Motor neuron (in vitro differentiated cells): Measurements from ENCODE around the gene SEPTIN10. TPM values are rescaled to one million over a fixed set of nuclear protein-coding genes. Genes with fewer than 3 reads are reported as not detected.

Experiments used
- ATAC-seq, 8 experiments: fragments of 200-7000 bp; cut with Tn5 transposase; replicated peaks in 6 of 8; 2 replicates each; pipeline ENCODE4 v1.8.0; 2021; ENCODE audit warnings: mild to moderate bottlenecking in 8 of 8, moderate library complexity in 8 of 8
- H3K27ac ChIP-seq, 2 donors: fragments of 250-450 bp; sonication (Bioruptor Pico); 2 replicates each; pipeline ENCODE4 v1.9.0; 2021; ENCODE audit warnings: antibody characterized with exemption in 2 of 2, mild to moderate bottlenecking in 2 of 2, moderate library complexity in 1 of 2
- H3K4me1 ChIP-seq, 2 donors: fragments of 250-450 bp; sonication (Bioruptor Pico); replicated peaks in 1 of 2; 2 replicates each; pipeline ENCODE4 v1.6.1; 2021; ENCODE audit warnings: antibody characterized with exemption in 2 of 2, mild to moderate bottlenecking in 2 of 2, moderate library complexity in 1 of 2
- H3K4me3 ChIP-seq, 5 donors: fragments of 250-450 bp; sonication (Bioruptor Pico); 2 replicates each; pipeline ENCODE4 v1.9.0; 2021; ENCODE audit warnings: antibody characterized with exemption in 5 of 5, mild to moderate bottlenecking in 5 of 5, moderate library complexity in 4 of 5
- WGBS, 10 experiments: fragments of 450-650 bp; shearing (Covaris generic); methylation state at CpG; one replicate each; pipeline ENCODE4 v1.0.0; 2022; 5-methylcytosine and 5-hydroxymethylcytosine counted together
- in situ Hi-C, 9 experiments: fragments of 400-800 bp; cut with MboI; loops; one replicate each; pipeline ENCODE4 v1.15.0; 2021; ENCODE audit warnings: low sequenced_read_pairs in 9 of 9, low pct_unique_long_range_greater_than_20kb in 2 of 9; ENCODE audit not compliant: unreplicated experiment in 9 of 9
- total RNA-seq, 8 experiments: library from RNA; unstranded; fragments of 300-600 nt; gene quantifications; 2 replicates each; pipeline versions ENCODE4 v1.2.3 to v1.2.4, GENCODE V29; 2022

The SEPTIN10 gene
- total RNA-seq, result 10 to 100 TPM; 22.1 to 53.8 (median 33.5) TPM

GRCh38 chr2:109613922-109614714 lies at the start of gene SEPTIN10, which contains the start of gene SOWAHC:
Gene SEPTIN10, minus strand, starts transcription at chr2:109613966. Its CDS starts 139 bp downstream, at chr2:109613827.
Gene SOWAHC, plus strand, starts transcription at chr2:109614364. Its CDS starts 126 bp downstream, at chr2:109614490.
- peak; percentile 83 to 92 (median 88) for ATAC-seq
- in situ Hi-C loops, result no loop called here
- H3K27ac ChIP-seq, result peak within 1 kb of the TSS; percentile 83 to 89
- peak within 1 kb of the TSS; percentile 49 to 85 (median 73) for H3K4me3 ChIP-seq
- peaks cover 17 to 29% of the 10 kb centered on the region in 2 donors for H3K4me1 ChIP-seq
- 0% methylated on average over 2 to 6 of the region's 104 CpGs; no CpG with 5 or more reads in 7 of the 10 experiments for whole genome bisulfite sequencing, 10 experiments

- no peak for ATAC-seq
- peaks cover 0 to 7% of the 10 kb centered on the region in 2 donors for H3K4me1 ChIP-seq
- in situ Hi-C loops, result no loop called here
- H3K27ac ChIP-seq, result no peak overlapping the region
- no peak overlapping the region for H3K4me3 ChIP-seq
Observed at GRCh38 chr2:109662889-109663288, 49.1 kb upstream of the SEPTIN10 start.

GRCh38 chr2:109660046-109660860 lies 46.5 kb upstream of the SEPTIN10 start:
- ATAC-seq, result peak in 4 of 8 experiments; percentile 15 to 85 (median 79)

GRCh38 chr2:109659396-109660045 lies 45.8 kb upstream of the SEPTIN10 start:
- WGBS, 10 experiments, result 42 to 80% (median 60%) methylated on average over 1 to 5 of the region's 9 CpGs; no CpG with 5 or more reads in 7 of the 10 experiments
- Histone ChIP-seq H3K27ac (no peak overlapping the region), H3K4me1 (peaks cover 0 to 7% of the 10 kb centered on the region in 2 donors), H3K4me3 (no peak overlapping the region)
- in situ Hi-C loops, result no loop called here
- ATAC-seq, result no peak

More at GRCh38 chr2:109660046-109660860, 46.5 kb upstream of the SEPTIN10 start:
- in situ Hi-C loops, result no loop called here
- Histone ChIP-seq H3K4me1 (peaks cover 0 to 7% of the 10 kb centered on the region in 2 donors), H3K4me3 (no peak overlapping the region), H3K27ac (no peak overlapping the region)
- 26 to 100% (median 86%) methylated on average over 1 to 3 of the region's 3 CpGs; no CpG with 5 or more reads in 3 of the 10 experiments for WGBS, 10 experiments

- ATAC-seq, result no peak
- 27 to 100% (median 92%) methylated on average over 1 to 2 of the region's 3 CpGs; no CpG with 5 or more reads in 2 of the 10 experiments for WGBS, 10 experiments
- Histone ChIP-seq H3K4me1 (peaks cover 0 to 7% of the 10 kb centered on the region in 2 donors), H3K4me3 (no peak overlapping the region), H3K27ac (no peak overlapping the region)
- in situ Hi-C loops, result no loop called here
Observed at GRCh38 chr2:109655287-109655686, 41.5 kb upstream of the SEPTIN10 start.

- Histone ChIP-seq H3K4me3 (no peak overlapping the region), H3K4me1 (peaks cover 0 to 4% of the 10 kb centered on the region in 2 donors), H3K27ac (no peak overlapping the region)
- 50 to 100% (median 90%) methylated on average over 1 to 8 of the region's 8 CpGs; no CpG with 5 or more reads in 1 of the 10 experiments for WGBS, 10 experiments
- ATAC-seq, result peak in 7 of 8 experiments; percentile 35 to 85 (median 71)
- in situ Hi-C loops, result no loop called here
Observed at GRCh38 chr2:109654326-109655050, 40.7 kb upstream of the SEPTIN10 start.

- Histone ChIP-seq H3K4me3 (no peak overlapping the region), H3K4me1 (peaks cover 0 to 9% of the 10 kb centered on the region in 2 donors), H3K27ac (no peak overlapping the region)
- in situ Hi-C loops, result no loop called here
- ATAC-seq, result no peak
- WGBS, 10 experiments, result 24 to 100% (median 79%) methylated on average over 2 to 11 of the region's 14 CpGs
Observed at GRCh38 chr2:109649736-109650695, 36.2 kb upstream of the SEPTIN10 start.

- peak in 1 of 8 experiments; percentile 45 for ATAC-seq
- WGBS, 10 experiments, result 12 to 100% (median 73%) methylated on average over 1 to 6 of the region's 8 CpGs; no CpG with 5 or more reads in 4 of the 10 experiments
- in situ Hi-C loops, result no loop called here
- H3K4me1 ChIP-seq, result peaks cover 7 to 20% of the 10 kb centered on the region in 2 donors
- no peak overlapping the region for H3K27ac ChIP-seq
- H3K4me3 ChIP-seq, result no peak overlapping the region
Observed at GRCh38 chr2:109648041-109648527, 34.3 kb upstream of the SEPTIN10 start.

GRCh38 chr2:109647636-109648035 lies 33.9 kb upstream of the SEPTIN10 start:
- Histone ChIP-seq H3K4me3 (no peak overlapping the region), H3K27ac (no peak overlapping the region), H3K4me1 (peaks cover 7 to 20% of the 10 kb centered on the region in 2 donors)
- in situ Hi-C loops, result no loop called here
- WGBS, 10 experiments, result 67 to 100% (median 81%) methylated on average over 1 to 6 of the region's 7 CpGs; no CpG with 5 or more reads in 5 of the 10 experiments
- ATAC-seq, result no peak

- in situ Hi-C loops, result no loop called here
- ATAC-seq, result no peak
- Histone ChIP-seq H3K4me3 (no peak overlapping the region), H3K27ac (no peak overlapping the region), H3K4me1 (peaks cover 7 to 20% of the 10 kb centered on the region in 2 donors)
- 50 to 96% (median 88%) methylated on average over 1 to 7 of the region's 8 CpGs for WGBS, 10 experiments
Observed at GRCh38 chr2:109646961-109647360, 33.2 kb upstream of the SEPTIN10 start.
